Measurements from ENCODE around the gene ALDH1B1.

The ALDH1B1 gene

DNA sequence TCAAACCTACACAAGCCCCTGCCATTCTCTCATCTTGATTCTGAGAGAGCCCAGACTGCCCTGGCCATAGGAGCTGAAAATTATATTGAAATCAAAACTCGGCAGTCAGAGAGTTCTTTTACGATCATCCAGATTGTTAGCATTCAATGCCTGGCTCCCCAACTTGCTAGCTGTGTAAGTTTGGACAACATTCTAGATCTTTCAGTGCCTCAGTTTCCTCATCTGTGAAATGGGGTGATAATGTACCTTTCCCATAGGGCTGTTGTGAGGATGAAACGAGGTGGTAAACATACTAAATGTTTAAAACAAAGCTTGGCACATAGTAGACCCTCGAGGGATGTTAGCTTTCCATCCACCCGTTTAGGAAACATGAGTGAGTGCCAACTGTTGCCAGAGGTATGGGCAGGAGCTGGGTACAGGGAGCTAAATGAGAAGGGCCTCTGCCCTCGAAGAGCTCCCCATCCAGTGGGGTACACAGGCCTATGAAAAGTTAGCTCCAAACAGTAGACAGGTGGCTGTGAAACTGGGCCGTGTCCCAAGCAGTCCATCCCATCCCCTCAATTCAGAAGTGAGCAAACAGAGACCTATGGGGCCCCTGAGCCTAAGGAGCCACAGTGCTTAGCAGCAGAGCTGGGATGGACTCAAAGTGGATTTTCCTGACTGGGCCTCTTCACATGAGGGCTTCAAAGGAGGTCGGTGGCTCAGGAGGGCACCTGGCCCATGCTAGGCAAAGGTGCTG is 49.0 kb downstream of the ALDH1B1 start:
- no peak for DNase-seq (ENCODE audit: low read depth)

GRCh38 chr9:38442473-38443096 is 50.1 kb downstream of the ALDH1B1 start:
- no peak for DNase-seq (ENCODE audit: low read depth)

GRCh38 chr9:38443181-38443580 is 50.7 kb downstream of the ALDH1B1 start:
- DNase-seq (ENCODE audit: low read depth), result no peak

DNA sequence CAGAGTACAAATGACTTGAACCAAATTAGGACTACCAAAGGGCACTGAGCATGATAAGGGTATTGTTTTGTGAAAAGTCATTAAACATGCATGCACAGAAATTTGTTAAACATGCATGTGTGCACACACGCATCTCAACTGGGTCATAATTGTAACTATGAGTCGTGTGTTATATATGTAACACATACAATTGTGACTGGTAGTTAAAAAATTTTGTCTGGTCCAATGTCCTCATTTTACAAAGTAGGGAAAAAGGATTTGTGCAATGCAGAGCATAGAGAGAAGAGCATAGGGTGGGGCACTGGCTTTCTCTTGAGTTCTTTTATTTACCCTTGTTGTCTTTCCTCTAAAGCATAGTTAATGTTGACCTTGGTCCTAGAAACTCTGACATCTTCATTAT is 51.1 kb downstream of the ALDH1B1 start:
- DNase-seq (ENCODE audit: low read depth), result no peak

DNA sequence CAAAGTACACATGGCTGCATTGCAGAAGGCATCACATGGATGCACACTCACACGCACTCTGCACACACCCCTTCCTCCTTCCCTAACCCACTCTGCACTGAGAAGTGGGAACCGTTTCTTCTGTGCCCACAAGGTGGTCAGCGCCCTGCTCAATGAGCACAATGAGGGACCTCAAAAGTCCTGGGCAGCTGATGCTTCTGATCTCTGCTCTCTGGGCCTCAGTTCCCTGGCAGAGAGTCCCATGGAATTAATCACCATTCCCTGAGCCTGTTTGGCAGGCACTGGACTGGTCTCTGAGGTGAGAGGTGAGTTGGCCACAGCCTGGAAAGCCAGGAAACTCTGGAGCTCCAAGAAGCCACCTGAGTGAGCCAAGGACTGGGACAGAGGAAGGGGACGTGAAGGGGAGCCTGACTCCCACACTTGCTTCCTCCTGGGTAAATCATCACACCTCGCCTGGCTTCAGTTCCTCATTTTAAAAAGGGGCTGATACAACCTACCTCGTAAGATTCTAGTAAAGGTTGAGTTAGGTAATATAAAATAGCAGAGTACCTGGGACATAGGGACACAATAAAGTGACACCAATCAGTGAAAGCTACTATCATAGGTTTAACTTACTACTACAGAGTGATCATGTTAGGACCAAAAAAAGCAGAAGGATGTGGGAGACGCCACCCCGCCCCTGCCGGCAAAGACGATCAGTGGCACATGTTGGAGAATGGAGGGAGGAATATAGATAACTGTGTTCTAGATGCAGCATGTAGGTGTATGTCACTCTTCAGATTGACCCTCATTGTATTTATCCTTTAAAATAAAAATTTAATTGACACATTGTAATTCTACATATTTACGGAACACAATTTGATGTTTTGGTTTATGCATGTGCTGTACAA is 52.9 kb downstream of the ALDH1B1 start:
- no peak for DNase-seq (ENCODE audit: low read depth)

- DNase-seq (ENCODE audit: low read depth), result no peak
Measured at GRCh38 chr9:38447703-38448102, 55.2 kb downstream of the ALDH1B1 start.

Data from activated T-helper 1 cell treated with Interleukin-2 at 50 U/mL for 16 hours (primary cell).